A549 treated with RU486 at 1 μM for 4 hours (cell line): Measurements from ENCODE around the gene ST3GAL3. TPM values are rescaled to one million over a fixed set of nuclear protein-coding genes. Genes with fewer than 3 reads are reported as not detected.

Experiments used
- total RNA-seq: library from RNA; stranded (reverse); fragments of 200-300 nt; extraction: Qiagen RNA extraction; gene quantifications from 5 replicates; pipeline ENCODE4 v1.2.3, GENCODE V29; 2022; ENCODE audit warnings: low read depth

Gene ST3GAL3
- 1.7 to 3.3 TPM (median 2.5 TPM) in 5 replicates for total RNA-seq

GRCh38 chr1:43707190-43708001, at the start of gene ST3GAL3:
Gene ST3GAL3 (plus strand): TSS chr1:43707536. CDS start chr1:43736263, 28,727 bp downstream.

GRCh38 chr1:43933386-43934100, 226.2 kb downstream of the ST3GAL3 start, which contains the start of gene ARTN:
Gene ARTN (plus strand): TSS chr1:43933801. CDS start chr1:43935657, 1,856 bp downstream.

GRCh38 chr1:43946236-43947060, 239.1 kb downstream of the ST3GAL3 start, which contains the start of gene IPO13:
Gene IPO13 (plus strand): TSS chr1:43946950. CDS start chr1:43947601, 651 bp downstream.

GRCh38 chr1:43969746-43970466, 262.6 kb downstream of the ST3GAL3 start, which contains the start of gene DPH2:
Gene DPH2 (plus strand): TSS chr1:43970010. CDS start chr1:43970176, 166 bp downstream.

GRCh38 chr1:43974443-43975248, 267.3 kb downstream of the ST3GAL3 start, which contains the start of gene ATP6V0B:
Gene ATP6V0B (plus strand): TSS chr1:43974960. CDS start chr1:43975041, 81 bp downstream.

GRCh38 chr1:43978551-43979260, 271.4 kb downstream of the ST3GAL3 start, which contains the start of gene B4GALT2:
Gene B4GALT2 (plus strand): TSS chr1:43979210. CDS start chr1:43981161, 1,951 bp downstream.

Other genes starting within 250 kb of the ST3GAL3 start
- gene PTPRF, start 176.7 kb upstream of the ST3GAL3 start, total RNA-seq, result 84.6 to 111 TPM (median 96.8 TPM) in 5 replicates
- gene KDM4A, start 57.4 kb upstream of the ST3GAL3 start, total RNA-seq, result 15.4 to 16.9 TPM (median 15.9 TPM) in 5 replicates
- gene ARTN, start 226.3 kb downstream of the ST3GAL3 start, total RNA-seq, result 0.15 to 0.51 TPM (median 0.22 TPM) in 5 replicates
- gene IPO13, start 239.4 kb downstream of the ST3GAL3 start, total RNA-seq, result 9.4 to 16.4 TPM (median 15.2 TPM) in 5 replicates